SK-MEL-5 (cell line): ENCODE results near the gene DCAF5. TPM values are rescaled to one million over a fixed set of nuclear protein-coding genes. Genes with fewer than 3 reads are reported as not detected.
A peak's percentile ranks its signal among the peaks of the same experiment; 100 is the strongest.
"Not testable (repeated sequence)": the region's sequence is repeated elsewhere in the genome, so short reads cannot be mapped to it uniquely, and the experiment has no call there.

ENCODE experiments used
- DNase-seq: peaks from one replicate; pipeline ENCODE4 v3.0.0-alpha.2; 2016; ENCODE audit warnings: low read depth, low spot score
- in situ Hi-C: cut with HindIII; loops from 2 replicates; pipeline ENCODE4 v1.10.0; 2016; ENCODE audit warnings: low sequenced_read_pairs, high pct_unique_total_duplicates, low pct_unique_long_range_greater_than_20kb
- polyA plus RNA-seq, 2 experiments: library from polyadenylated mRNA; depleted of rRNA; stranded (reverse); fragments of >200 nt; gene quantifications; 2 replicates each; pipeline ENCODE4 v1.2.3, GENCODE V29; 2015
- total RNA-seq: library from RNA; depleted of rRNA; stranded (reverse); fragments of >200 nt; shearing (Covaris generic); gene quantifications from 2 replicates; pipeline ENCODE4 v1.2.3, GENCODE V29; 2014; rRNA removed

DCAF5 gene, protein sequence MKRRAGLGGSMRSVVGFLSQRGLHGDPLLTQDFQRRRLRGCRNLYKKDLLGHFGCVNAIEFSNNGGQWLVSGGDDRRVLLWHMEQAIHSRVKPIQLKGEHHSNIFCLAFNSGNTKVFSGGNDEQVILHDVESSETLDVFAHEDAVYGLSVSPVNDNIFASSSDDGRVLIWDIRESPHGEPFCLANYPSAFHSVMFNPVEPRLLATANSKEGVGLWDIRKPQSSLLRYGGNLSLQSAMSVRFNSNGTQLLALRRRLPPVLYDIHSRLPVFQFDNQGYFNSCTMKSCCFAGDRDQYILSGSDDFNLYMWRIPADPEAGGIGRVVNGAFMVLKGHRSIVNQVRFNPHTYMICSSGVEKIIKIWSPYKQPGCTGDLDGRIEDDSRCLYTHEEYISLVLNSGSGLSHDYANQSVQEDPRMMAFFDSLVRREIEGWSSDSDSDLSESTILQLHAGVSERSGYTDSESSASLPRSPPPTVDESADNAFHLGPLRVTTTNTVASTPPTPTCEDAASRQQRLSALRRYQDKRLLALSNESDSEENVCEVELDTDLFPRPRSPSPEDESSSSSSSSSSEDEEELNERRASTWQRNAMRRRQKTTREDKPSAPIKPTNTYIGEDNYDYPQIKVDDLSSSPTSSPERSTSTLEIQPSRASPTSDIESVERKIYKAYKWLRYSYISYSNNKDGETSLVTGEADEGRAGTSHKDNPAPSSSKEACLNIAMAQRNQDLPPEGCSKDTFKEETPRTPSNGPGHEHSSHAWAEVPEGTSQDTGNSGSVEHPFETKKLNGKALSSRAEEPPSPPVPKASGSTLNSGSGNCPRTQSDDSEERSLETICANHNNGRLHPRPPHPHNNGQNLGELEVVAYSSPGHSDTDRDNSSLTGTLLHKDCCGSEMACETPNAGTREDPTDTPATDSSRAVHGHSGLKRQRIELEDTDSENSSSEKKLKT
- 13.6 and 18.4 TPM in 2 replicates for total RNA-seq
- polyA plus RNA-seq (2015; cell fraction: cytosol; rRNA removed): 22.3 and 28.4 TPM in 2 replicates
- 103 and 120 TPM in 2 replicates for polyA plus RNA-seq (2015; cell fraction: nucleus; rRNA removed)

- in situ Hi-C loops: no loop called here
- no peak for DNase-seq
These were observed at the start of gene DCAF5 for GRCh38 chr14:69152902-69153151. DCAF5 (minus strand) TSS chr14:69153119; CDS start chr14:69152978, 141 bp downstream.

DNA sequence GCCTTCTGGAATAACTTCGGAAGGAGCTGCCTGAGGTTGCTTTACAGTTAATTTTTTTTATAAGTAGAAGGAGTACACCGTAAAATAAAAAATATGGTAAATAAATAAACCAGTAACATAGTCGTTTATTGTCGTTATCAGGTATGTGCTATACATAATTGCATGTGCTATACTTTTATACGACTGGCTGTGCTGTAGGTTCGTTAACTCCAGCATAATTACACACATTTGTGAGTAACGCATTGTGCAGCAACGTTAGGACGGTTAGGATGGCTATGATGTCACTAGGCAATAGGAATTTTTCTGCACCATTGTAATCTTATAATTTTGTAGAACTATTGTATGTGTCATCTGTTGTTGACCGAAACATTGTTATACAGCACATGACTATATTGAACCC, 46.9 kb upstream of the DCAF5 start:
- in situ Hi-C loops: no loop called here
- no peak for DNase-seq

DNA sequence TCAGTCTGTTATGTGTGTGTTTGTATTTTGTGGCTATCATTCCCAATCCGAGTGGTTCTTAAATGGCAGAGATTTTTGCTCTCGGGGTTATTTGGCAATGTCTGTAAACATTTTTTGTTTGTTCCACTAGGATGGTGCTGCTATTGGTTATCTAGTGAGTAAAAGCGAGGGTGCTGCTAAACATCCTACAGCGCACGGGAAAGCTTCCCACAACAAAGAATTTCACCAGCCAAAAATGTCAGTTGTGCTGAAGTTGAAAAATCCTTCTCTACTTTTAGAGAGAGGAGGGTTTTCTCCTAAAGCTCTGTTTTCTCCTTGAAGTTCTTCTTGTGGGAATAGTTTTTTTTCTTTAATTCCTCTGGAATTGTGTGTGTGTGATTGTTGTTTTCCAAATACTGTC, 40.8 kb upstream of the DCAF5 start:
- in situ Hi-C loops: no loop called here
- no peak for DNase-seq

GRCh38 chr14:69191340-69192111, 38.6 kb upstream of the DCAF5 start, which contains the start of gene EXD2:
EXD2 (plus strand) TSS chr14:69191498; CDS start chr14:69209471, 17,973 bp downstream.
- in situ Hi-C loops: no loop called here
- DNase-seq: peak; percentile 88

DNA sequence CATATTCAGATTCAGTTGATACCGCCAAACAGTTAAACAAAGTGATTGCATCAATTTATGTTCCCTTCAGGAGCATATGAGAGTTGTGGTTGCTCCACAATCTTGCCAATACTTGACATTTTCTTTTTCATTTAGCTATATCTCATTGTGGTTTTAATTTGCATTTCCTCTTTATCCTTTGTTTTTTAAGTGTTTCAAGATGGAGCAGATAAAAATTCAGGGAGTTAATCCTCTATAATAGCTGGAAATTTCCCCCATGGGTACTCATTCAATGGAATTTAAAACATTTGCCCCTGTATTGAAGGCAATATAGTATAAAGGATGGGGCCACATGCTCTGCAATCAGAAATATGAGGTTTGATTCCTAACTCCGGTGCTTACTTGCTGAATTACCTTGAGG, 37.3 kb upstream of the DCAF5 start:
- in situ Hi-C loops: no loop called here
- DNase-seq: no peak

GRCh38 chr14:69183735-69184134, 30.8 kb upstream of the DCAF5 start:
- DNase-seq: no peak
- in situ Hi-C loops: no loop called here

GRCh38 chr14:69182580-69182979, 29.7 kb upstream of the DCAF5 start:
- DNase-seq, in situ Hi-C loops: not testable (repeated sequence)

GRCh38 chr14:69181491-69181890, 28.6 kb upstream of the DCAF5 start:
- in situ Hi-C loops: no loop called here
- no peak for DNase-seq

DNA sequence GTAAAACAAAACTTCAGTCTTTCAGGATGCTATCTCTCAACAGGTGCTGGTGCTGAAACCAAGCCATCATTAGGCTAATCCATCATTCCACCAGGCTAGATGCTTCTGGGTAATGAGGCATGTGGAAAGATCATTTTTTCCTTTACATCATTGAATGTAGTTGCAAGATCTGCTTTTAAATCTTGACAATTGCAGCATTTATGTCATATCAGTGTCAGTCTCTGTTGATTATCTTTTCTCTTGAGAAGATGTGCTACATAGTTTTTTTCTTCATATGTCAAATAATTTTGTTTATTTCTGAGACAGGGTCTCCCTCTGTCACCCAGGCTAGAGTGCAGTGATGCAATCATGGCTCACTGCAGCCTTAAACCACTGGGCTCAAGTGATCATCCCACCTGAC, 22.2 kb upstream of the DCAF5 start:
- DNase-seq: no peak
- in situ Hi-C loops: no loop called here

GRCh38 chr14:69171569-69171968, 18.6 kb upstream of the DCAF5 start:
- in situ Hi-C loops: no loop called here

DNA sequence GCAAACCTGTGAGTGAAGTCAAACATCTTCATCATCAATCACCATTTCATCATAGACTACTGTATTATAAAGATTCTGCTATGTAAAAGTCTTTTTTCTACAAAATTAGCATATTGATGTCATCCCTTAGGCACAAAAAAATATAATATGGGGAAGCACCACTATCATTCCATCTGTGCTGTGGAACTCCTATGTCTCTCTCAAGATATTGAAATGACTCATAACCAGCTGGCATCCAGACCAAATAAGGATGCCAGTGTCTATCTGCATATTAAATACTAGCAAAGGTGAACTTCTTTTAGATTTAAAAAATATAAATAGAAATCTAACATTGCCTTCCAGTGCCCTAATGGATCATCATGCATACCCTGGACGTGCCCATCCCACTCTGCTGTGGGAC, 17.9 kb upstream of the DCAF5 start:
- no peak for DNase-seq

More at GRCh38 chr14:69171569-69171968, 18.6 kb upstream of the DCAF5 start:
- no peak for DNase-seq

GRCh38 chr14:69165787-69166186, 12.9 kb upstream of the DCAF5 start:
- in situ Hi-C loops: not testable (repeated sequence)

More for the DNA sequence above, 17.9 kb upstream of the DCAF5 start:
- in situ Hi-C loops: no loop called here

DNA sequence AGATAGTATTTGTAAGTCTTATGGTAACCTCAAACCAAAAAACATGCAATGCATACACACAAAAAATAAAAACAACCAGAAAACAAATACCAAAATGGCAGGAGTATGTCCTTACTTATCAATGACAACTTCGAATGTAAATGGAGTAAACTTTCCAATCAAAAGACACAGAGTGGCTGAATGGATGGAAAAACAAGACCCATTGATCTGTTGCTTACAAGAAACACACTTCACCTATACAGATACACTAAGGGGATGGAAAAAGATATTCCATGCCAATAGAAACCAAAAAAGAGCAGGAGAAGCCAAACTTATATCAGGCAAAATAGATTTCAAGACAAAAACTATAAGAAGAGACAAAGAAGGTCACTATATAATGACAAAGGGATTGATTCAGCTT, 8.7 kb upstream of the DCAF5 start:
- in situ Hi-C loops: no loop called here
- DNase-seq: no peak

More at GRCh38 chr14:69165787-69166186, 12.9 kb upstream of the DCAF5 start:
- not testable (repeated sequence) for DNase-seq

DNA sequence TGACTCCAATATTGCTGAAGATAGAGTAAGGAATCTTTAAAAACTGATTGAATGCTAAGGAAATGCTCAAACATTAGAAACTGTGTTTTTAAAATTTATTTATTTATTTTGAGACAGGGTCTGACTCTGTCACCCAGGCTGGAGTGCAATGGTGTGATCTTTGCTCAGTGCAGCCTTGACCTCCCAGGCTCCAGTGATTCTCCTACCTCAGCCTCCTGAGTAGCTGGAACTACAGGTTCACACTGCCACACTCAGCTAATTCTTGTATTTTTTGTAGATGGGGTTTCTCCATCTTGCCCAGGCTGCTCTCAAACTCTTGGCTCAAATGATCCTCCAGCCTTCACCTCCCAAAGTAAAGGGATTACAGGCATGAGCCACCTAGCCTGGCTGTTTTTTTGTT, 3.3 kb upstream of the DCAF5 start:
- DNase-seq: no peak
- in situ Hi-C loops: no loop called here

GRCh38 chr14:69154779-69155178, 1.9 kb upstream of the DCAF5 start:
- DNase-seq: peak; percentile 79
- in situ Hi-C loops: no loop called here

GRCh38 chr14:69153873-69154270, 953 bp upstream of the DCAF5 start:
- in situ Hi-C loops: no loop called here
- DNase-seq: peak; percentile 21

- DNase-seq: peak; percentile 94
- in situ Hi-C loops: no loop called here
These were observed 393 bp upstream of the DCAF5 start for GRCh38 chr14:69153152-69153872.
